Fibroblast of lung (primary cell): ENCODE measurements around the gene FAAP100.

ENCODE experiments used
- CTCF ChIP-seq, 2 donors: IDR thresholded peaks in 1 of 2; conservative IDR thresholded peaks in 1 of 2; 1 replicate in 1 of 2; 2 replicates in 1 of 2; pipeline ENCODE4 v1.5.1; 2011 to 2012; ENCODE audit warnings: low read length in 2 of 2, control low read depth in 1 of 2, inconsistent platforms in 1 of 2, low read depth in 1 of 2, mild to moderate bottlenecking in 1 of 2
- EZH2 ChIP-seq: IDR thresholded peaks from 2 replicates; pipeline ENCODE4 v1.5.1; 2012; ENCODE audit warnings: low read length, control low read depth, mild to moderate bottlenecking; ENCODE audit errors: missing control alignments

GRCh38 chr17:81492202-81492601 is 60.0 kb downstream of the FAAP100 start:
- no peak for TF ChIP-seq CTCF (conservative IDR thresholded peaks at IDR 0.05 in 1 of 2, IDR thresholded peaks at IDR 0.05 in 1 of 2; ENCODE audit: low read depth in 1 of 2, low read length in 2 of 2)
- no peak for TF ChIP-seq EZH2
